HepG2 (cell line): ENCODE data around the gene LARP1. TPM values are rescaled to one million over a fixed set of nuclear protein-coding genes. Genes with fewer than 3 reads are reported as not detected.
A peak's percentile ranks its signal among the peaks of the same experiment; 100 is the strongest.

Experiments used
- ATRX ChIP-seq: sonication (generic); formaldehyde crosslinking; IDR thresholded peaks from 2 replicates; pipeline ENCODE4 v1.4.0; 2020; ENCODE audit warnings: missing genetic modification reagents, borderline replicate concordance
- CBFB ChIP-seq: sonication (generic); formaldehyde crosslinking; IDR thresholded peaks from 2 replicates; pipeline ENCODE4 v1.4.0; 2020; ENCODE audit warnings: missing genetic modification reagents
- ERF ChIP-seq: IDR thresholded peaks from 2 replicates; pipeline ENCODE4 v1.6.1; 2018; ENCODE audit warnings: missing biosample characterization, missing genetic modification reagents
- HIVEP1 ChIP-seq: sonication (generic); formaldehyde crosslinking; IDR thresholded peaks from 2 replicates; pipeline ENCODE4 v1.4.0; 2020; ENCODE audit warnings: mild to moderate bottlenecking, missing genetic modification reagents
- JDP2 ChIP-seq: sonication (generic); formaldehyde crosslinking; IDR thresholded peaks from 2 replicates; pipeline ENCODE4 v1.8.1; 2022; ENCODE audit warnings: missing genetic modification reagents, borderline replicate concordance
- PITX1 ChIP-seq: sonication (generic); formaldehyde crosslinking; IDR thresholded peaks from 2 replicates; pipeline ENCODE4 v1.5.1; 2020; ENCODE audit warnings: mild to moderate bottlenecking, missing genetic modification reagents
- RARA ChIP-seq: IDR thresholded peaks from 2 replicates; pipeline ENCODE4 v1.6.1; 2016; ENCODE audit warnings: missing genetic modification reagents, missing compliant biosample characterization
- SRSF1 ChIP-seq: fragments of 200-400 bp; formaldehyde crosslinking; optimal IDR thresholded peaks from 2 replicates; pipeline ENCODE3; 2017; ENCODE audit warnings: mild to moderate bottlenecking, low read depth, low read length, moderate library complexity
- SYNCRIP ChIP-seq: fragments of 200-400 bp; formaldehyde crosslinking; IDR thresholded peaks from 2 replicates; pipeline ENCODE4 v1.6.1; 2018; ENCODE audit warnings: mild to moderate bottlenecking, low read depth, low read length; ENCODE audit not compliant: insufficient read depth
- ZBTB38 ChIP-seq: sonication (generic); formaldehyde crosslinking; IDR thresholded peaks from 2 replicates; pipeline ENCODE4 v1.5.1; 2020; ENCODE audit warnings: mild to moderate bottlenecking, missing genetic modification reagents
- ZBTB7A ChIP-seq: sonication (generic); formaldehyde crosslinking; IDR thresholded peaks from 2 replicates; pipeline ENCODE4 v1.8.0; 2022; ENCODE audit warnings: mild to moderate bottlenecking, missing genetic modification reagents
- ZFY ChIP-seq: sonication (generic); formaldehyde crosslinking; IDR thresholded peaks from 2 replicates; pipeline ENCODE4 v1.4.0; 2020; ENCODE audit warnings: missing genetic modification reagents
- ZKSCAN5 ChIP-seq: sonication (generic); formaldehyde crosslinking; IDR thresholded peaks from 2 replicates; pipeline ENCODE4 v1.5.1; 2020; ENCODE audit warnings: mild to moderate bottlenecking, missing genetic modification reagents
- ZNF121 ChIP-seq: sonication (generic); formaldehyde crosslinking; IDR thresholded peaks from 2 replicates; pipeline ENCODE4 v1.5.0; 2020; ENCODE audit warnings: mild to moderate bottlenecking, missing genetic modification reagents
- ZNF768 ChIP-seq: sonication (generic); formaldehyde crosslinking; IDR thresholded peaks from 2 replicates; pipeline ENCODE4 v1.4.0; 2020; ENCODE audit warnings: missing genetic modification reagents
- ZNF781 ChIP-seq: sonication (generic); formaldehyde crosslinking; IDR thresholded peaks from 2 replicates; pipeline ENCODE4 v1.5.1; 2020; ENCODE audit warnings: borderline replicate concordance, mild to moderate bottlenecking, missing genetic modification reagents; ENCODE audit errors: not compliant biosample characterization
- polyA plus RNA-seq, 8 experiments: library from polyadenylated mRNA; depleted of rRNA in 3 of 8; stranded (reverse) in 7 of 8; unstranded in 1 of 8; fragments of >200 nt; fragmentation: Illumina TruSeq in 4 of 8; extraction: Trizol in 4 of 8; gene quantifications; 2 replicates each; pipeline versions ENCODE4 v1.2.1 to v1.2.3, GENCODE V29; 2011 to 2016; ENCODE audit warnings: low read depth in 4 of 8, missing spikeins in 1 of 8, mixed read lengths in 1 of 8; ENCODE audit not compliant: insufficient read depth in 1 of 8
- total RNA-seq, 5 experiments: library from RNA; depleted of rRNA; stranded (reverse); fragments of >200 nt; fragmentation: Illumina TruSeq; extraction: Trizol; gene quantifications; 2 replicates each; pipeline ENCODE4 v1.2.3, GENCODE V29; 2016; ENCODE audit warnings: low read depth in 1 of 5
- TF ChIP-seq, protein P1 (sequence below): sonication (generic); formaldehyde crosslinking; conservative IDR thresholded peaks from 2 replicates; pipeline ENCODE4 v1.5.0; 2020; ENCODE audit warnings: missing genetic modification reagents
- TF ChIP-seq, protein P2 (sequence below): sonication (generic); formaldehyde crosslinking; IDR thresholded peaks from 2 replicates; pipeline ENCODE4 v1.5.0; 2020; ENCODE audit warnings: mild to moderate bottlenecking, missing genetic modification reagents
- TF ChIP-seq, protein P3 (sequence below): sonication (generic); formaldehyde crosslinking; IDR thresholded peaks from 2 replicates; pipeline ENCODE4 v1.5.0; 2020; ENCODE audit warnings: missing genetic modification reagents, mild to moderate bottlenecking, borderline replicate concordance
- TF ChIP-seq, protein P4 (sequence below): sonication (generic); formaldehyde crosslinking; IDR thresholded peaks from 2 replicates; pipeline ENCODE4 v1.4.0; 2020; ENCODE audit warnings: missing genetic modification reagents
- TF ChIP-seq, protein P5 (sequence below): IDR thresholded peaks from 2 replicates; pipeline ENCODE4 v1.6.1; 2016; ENCODE audit warnings: low read depth

Gene LARP1
- total and polyA plus RNA-seq, 2 of the 13 experiments (the other 11 are each of a cell fraction or from before 2014, with no cell fraction given) = 45.2 to 61.4 TPM

DNA sequence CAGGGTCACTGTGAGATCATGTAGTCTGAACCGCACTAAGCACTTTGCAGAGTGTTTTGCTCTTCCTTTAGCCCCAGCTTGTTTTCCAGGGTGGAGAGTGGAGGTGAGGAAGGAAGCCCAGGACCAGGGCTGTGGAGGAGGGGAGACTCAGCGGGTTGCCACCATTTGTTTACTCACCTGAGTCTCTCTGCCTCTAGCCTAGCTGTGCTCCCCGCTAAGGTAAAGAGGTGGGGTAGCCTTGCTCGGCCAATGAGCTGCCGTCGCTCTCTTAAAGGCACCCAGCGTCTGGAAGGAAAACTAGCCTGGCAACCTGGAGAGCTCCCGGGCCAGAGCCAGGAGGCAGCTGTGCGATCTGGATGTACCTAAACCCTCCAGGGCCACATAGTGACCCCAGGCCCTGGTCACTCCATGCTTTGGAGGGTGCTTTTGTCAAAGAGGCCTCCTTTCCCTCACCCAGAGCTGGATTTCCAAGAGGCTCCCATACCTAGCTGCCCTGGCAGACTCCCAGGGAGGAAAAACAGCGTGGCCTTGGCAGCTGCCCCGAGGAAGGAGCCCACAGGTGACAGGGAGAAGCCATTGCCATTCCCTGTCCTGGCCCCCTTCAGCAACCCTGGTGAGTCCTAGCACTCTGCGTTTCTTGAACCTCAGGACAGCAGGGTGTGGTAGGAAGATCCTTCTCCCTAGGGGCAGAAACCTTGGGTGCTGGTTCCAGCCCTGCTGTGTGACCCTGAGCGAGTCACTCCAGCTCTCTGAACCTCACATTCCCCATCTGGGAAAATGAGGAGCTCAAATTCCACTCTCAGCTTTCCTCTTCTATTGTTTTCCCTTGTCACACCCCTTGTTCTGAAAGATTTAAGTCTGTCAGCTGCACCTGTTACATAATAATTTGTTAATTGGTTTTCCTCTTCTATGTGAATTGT, 42.4 kb upstream of the LARP1 start (continued):
- TF ChIP-seq, protein P1, sequence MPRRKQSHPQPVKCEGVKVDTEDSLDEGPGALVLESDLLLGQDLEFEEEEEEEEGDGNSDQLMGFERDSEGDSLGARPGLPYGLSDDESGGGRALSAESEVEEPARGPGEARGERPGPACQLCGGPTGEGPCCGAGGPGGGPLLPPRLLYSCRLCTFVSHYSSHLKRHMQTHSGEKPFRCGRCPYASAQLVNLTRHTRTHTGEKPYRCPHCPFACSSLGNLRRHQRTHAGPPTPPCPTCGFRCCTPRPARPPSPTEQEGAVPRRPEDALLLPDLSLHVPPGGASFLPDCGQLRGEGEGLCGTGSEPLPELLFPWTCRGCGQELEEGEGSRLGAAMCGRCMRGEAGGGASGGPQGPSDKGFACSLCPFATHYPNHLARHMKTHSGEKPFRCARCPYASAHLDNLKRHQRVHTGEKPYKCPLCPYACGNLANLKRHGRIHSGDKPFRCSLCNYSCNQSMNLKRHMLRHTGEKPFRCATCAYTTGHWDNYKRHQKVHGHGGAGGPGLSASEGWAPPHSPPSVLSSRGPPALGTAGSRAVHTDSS (CRISPR knock-in tag) = no peak
- no peak for TF ChIP-seq SYNCRIP
- TF ChIP-seq, protein P2, sequence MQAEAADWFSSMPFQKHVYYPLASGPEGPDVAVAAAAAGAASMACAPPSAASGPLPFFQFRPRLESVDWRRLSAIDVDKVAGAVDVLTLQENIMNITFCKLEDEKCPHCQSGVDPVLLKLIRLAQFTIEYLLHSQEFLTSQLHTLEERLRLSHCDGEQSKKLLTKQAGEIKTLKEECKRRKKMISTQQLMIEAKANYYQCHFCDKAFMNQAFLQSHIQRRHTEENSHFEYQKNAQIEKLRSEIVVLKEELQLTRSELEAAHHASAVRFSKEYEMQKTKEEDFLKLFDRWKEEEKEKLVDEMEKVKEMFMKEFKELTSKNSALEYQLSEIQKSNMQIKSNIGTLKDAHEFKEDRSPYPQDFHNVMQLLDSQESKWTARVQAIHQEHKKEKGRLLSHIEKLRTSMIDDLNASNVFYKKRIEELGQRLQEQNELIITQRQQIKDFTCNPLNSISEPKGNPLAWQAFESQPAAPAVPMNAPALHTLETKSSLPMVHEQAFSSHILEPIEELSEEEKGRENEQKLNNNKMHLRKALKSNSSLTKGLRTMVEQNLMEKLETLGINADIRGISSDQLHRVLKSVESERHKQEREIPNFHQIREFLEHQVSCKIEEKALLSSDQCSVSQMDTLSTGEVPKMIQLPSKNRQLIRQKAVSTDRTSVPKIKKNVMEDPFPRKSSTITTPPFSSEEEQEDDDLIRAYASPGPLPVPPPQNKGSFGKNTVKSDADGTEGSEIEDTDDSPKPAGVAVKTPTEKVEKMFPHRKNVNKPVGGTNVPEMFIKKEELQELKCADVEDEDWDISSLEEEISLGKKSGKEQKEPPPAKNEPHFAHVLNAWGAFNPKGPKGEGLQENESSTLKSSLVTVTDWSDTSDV = no peak
- TF ChIP-seq, protein P3, sequence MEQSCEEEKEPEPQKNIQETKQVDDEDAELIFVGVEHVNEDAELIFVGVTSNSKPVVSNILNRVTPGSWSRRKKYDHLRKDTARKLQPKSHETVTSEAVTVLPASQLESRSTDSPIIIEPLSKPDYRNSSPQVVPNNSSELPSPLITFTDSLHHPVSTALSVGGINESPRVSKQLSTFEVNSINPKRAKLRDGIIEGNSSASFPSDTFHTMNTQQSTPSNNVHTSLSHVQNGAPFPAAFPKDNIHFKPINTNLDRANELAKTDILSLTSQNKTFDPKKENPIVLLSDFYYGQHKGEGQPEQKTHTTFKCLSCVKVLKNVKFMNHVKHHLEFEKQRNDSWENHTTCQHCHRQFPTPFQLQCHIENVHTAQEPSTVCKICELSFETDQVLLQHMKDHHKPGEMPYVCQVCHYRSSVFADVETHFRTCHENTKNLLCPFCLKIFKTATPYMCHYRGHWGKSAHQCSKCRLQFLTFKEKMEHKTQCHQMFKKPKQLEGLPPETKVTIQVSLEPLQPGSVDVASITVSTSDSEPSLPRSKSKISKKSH (CRISPR knock-in tag) = no peak
- TF ChIP-seq ZFY = no peak
- TF ChIP-seq, protein P4, sequence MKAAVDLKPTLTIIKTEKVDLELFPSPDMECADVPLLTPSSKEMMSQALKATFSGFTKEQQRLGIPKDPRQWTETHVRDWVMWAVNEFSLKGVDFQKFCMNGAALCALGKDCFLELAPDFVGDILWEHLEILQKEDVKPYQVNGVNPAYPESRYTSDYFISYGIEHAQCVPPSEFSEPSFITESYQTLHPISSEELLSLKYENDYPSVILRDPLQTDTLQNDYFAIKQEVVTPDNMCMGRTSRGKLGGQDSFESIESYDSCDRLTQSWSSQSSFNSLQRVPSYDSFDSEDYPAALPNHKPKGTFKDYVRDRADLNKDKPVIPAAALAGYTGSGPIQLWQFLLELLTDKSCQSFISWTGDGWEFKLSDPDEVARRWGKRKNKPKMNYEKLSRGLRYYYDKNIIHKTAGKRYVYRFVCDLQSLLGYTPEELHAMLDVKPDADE (CRISPR knock-in tag) = no peak
- TF ChIP-seq ATRX = no peak
- TF ChIP-seq ZNF121 (CRISPR knock-in tag) = no peak
- no peak for TF ChIP-seq ZNF781 (CRISPR knock-in tag)
- no peak for TF ChIP-seq JDP2
- no peak for TF ChIP-seq HIVEP1 (CRISPR knock-in tag)
- TF ChIP-seq ZNF768 (CRISPR knock-in tag) = peak; percentile 99
- no peak for TF ChIP-seq CBFB (CRISPR knock-in tag)
- peak; percentile 75; the same call in 1 of the 2 replicates for TF ChIP-seq ZKSCAN5
- TF ChIP-seq ZBTB7A (CRISPR knock-in tag) = no peak
- 0 out of 2 replicates have a peak, but pooled peaks have one; percentile 14 for TF ChIP-seq RARA
- TF ChIP-seq PITX1 = no peak
- no peak for TF ChIP-seq SRSF1
- TF ChIP-seq ZBTB38 (CRISPR knock-in tag) = no peak
- no peak for TF ChIP-seq ERF (CRISPR knock-in tag)
- TF ChIP-seq, protein P5, sequence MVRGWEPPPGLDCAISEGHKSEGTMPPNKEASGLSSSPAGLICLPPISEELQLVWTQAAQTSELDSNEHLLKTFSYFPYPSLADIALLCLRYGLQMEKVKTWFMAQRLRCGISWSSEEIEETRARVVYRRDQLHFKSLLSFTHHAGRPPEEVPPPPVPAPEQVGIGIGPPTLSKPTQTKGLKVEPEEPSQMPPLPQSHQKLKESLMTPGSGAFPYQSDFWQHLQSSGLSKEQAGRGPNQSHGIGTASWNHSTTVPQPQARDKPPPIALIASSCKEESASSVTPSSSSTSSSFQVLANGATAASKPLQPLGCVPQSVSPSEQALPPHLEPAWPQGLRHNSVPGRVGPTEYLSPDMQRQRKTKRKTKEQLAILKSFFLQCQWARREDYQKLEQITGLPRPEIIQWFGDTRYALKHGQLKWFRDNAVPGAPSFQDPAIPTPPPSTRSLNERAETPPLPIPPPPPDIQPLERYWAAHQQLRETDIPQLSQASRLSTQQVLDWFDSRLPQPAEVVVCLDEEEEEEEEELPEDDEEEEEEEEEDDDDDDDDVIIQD (CRISPR knock-in tag) = 0 out of 2 replicates have a peak, but pooled peaks have one; percentile 13
